HepG2 (cell line): ENCODE results near the gene TCF23.
"Not testable (repeated sequence)": the region's sequence is repeated elsewhere in the genome, so short reads cannot be mapped to it uniquely, and the experiment has no call there.

Experiments
- CTCF ChIP-seq: sonication (generic); formaldehyde crosslinking; IDR thresholded peaks from 2 replicates; pipeline ENCODE4 v1.5.0; 2020; ENCODE audit warnings: mild to moderate bottlenecking, missing genetic modification reagents, moderate library complexity
- E2F1 ChIP-seq: sonication (generic); formaldehyde crosslinking; IDR thresholded peaks from 2 replicates; pipeline ENCODE4 v1.5.0; 2020; ENCODE audit warnings: missing genetic modification reagents
- E2F2 ChIP-seq: sonication (generic); formaldehyde crosslinking; IDR thresholded peaks from 2 replicates; pipeline ENCODE4 v1.4.0; 2020; ENCODE audit warnings: missing genetic modification reagents, borderline replicate concordance
- FOSL2 ChIP-seq: sonication (generic); formaldehyde crosslinking; IDR thresholded peaks from 2 replicates; pipeline ENCODE4 v1.4.0; 2020; ENCODE audit warnings: missing genetic modification reagents
- KDM1A ChIP-seq: IDR thresholded peaks from 2 replicates; pipeline ENCODE4 v1.6.1; 2016; ENCODE audit warnings: missing compliant biosample characterization
- MAFF ChIP-seq: IDR thresholded peaks from 2 replicates; pipeline ENCODE4 v1.6.1; 2011; ENCODE audit warnings: low read depth, low read length, improper control_type of control experiment
- NR2F1 ChIP-seq, 2 experiments: fragments of 450-650 bp in 1 of 2; formaldehyde crosslinking in 1 of 2; IDR thresholded peaks; 2 replicates each; pipeline versions ENCODE4 v1.5.0 to v1.6.1; 2016 to 2020; ENCODE audit warnings: mild to moderate bottlenecking in 1 of 2, missing compliant biosample characterization in 1 of 2, missing genetic modification reagents in 1 of 2, moderate library complexity in 1 of 2
- NR2F6 ChIP-seq, 2 experiments: IDR thresholded peaks; 2 replicates each; pipeline ENCODE4 v1.6.1; 2016; ENCODE audit warnings: antibody characterized with exemption in 1 of 2, mild to moderate bottlenecking in 1 of 2
- RFX5 ChIP-seq: IDR thresholded peaks from 2 replicates; pipeline ENCODE4 v1.6.1; 2011; ENCODE audit warnings: low read depth, low read length, improper control_type of control experiment
- TAF1 ChIP-seq: sonication (generic); formaldehyde crosslinking; IDR thresholded peaks from 2 replicates; pipeline ENCODE4 v1.4.0; 2020; ENCODE audit warnings: missing genetic modification reagents
- TBL1XR1 ChIP-seq: fragments of 150-350 bp; IDR thresholded peaks from 2 replicates; pipeline ENCODE4 v1.6.1; 2014; ENCODE audit warnings: borderline replicate concordance, low read length; ENCODE audit not compliant: partially characterized antibody
- TFE3 ChIP-seq: IDR thresholded peaks from 2 replicates; pipeline ENCODE4 v1.6.1; 2016
- ZNF263 ChIP-seq: sonication (generic); formaldehyde crosslinking; IDR thresholded peaks from 2 replicates; pipeline ENCODE4 v1.4.0; 2020; ENCODE audit warnings: missing genetic modification reagents
- ZNF644 ChIP-seq: IDR thresholded peaks from 2 replicates; pipeline ENCODE4 v1.6.1; 2016; ENCODE audit warnings: low read depth

GRCh38 chr2:27119330-27119670, 29.5 kb upstream of the TCF23 start:
- TF ChIP-seq ZNF644 (CRISPR knock-in tag); CTCF (CRISPR knock-in tag); TAF1 (CRISPR knock-in tag); TBL1XR1; TFE3 (CRISPR knock-in tag); KDM1A (CRISPR knock-in tag); NR2F1 (CRISPR knock-in tag; IDR thresholded peaks at IDR 0.05); E2F1; ZNF263; RFX5; FOSL2; NR2F6 (IDR thresholded peaks at IDR 0.05); NR2F6 (CRISPR knock-in tag; IDR thresholded peaks at IDR 0.05); E2F2 (CRISPR knock-in tag); MAFF: not testable (repeated sequence)
